Coronary artery (tissue), 2 donors: Measurements from ENCODE around the gene SPON1.
"Not testable (repeated sequence)": the region's sequence is repeated elsewhere in the genome, so short reads cannot be mapped to it uniquely, and the experiment has no call there.

Source experiments
- DNase-seq: peaks from one replicate; pipeline ENCODE4 v3.0.0-alpha.2; 2017; ENCODE audit warnings: low spot score
- H3K27ac ChIP-seq, 2 donors: fragments of 200-600 bp; sonication (generic); one replicate each; pipeline ENCODE4 v1.5.1; 2016 to 2019
- H3K4me3 ChIP-seq: fragments of 200-600 bp; sonication (generic); 2 replicates; pipeline ENCODE4 v1.5.1; 2016; ENCODE audit warnings: mild to moderate bottlenecking, moderate library complexity
- TF ChIP-seq, protein P1 (sequence below): fragments of 200-600 bp; sonication (generic); IDR thresholded peaks from one replicate; pipeline ENCODE4 v1.5.1; 2019; ENCODE audit warnings: antibody characterized with exemption

Gene SPON1

DNA sequence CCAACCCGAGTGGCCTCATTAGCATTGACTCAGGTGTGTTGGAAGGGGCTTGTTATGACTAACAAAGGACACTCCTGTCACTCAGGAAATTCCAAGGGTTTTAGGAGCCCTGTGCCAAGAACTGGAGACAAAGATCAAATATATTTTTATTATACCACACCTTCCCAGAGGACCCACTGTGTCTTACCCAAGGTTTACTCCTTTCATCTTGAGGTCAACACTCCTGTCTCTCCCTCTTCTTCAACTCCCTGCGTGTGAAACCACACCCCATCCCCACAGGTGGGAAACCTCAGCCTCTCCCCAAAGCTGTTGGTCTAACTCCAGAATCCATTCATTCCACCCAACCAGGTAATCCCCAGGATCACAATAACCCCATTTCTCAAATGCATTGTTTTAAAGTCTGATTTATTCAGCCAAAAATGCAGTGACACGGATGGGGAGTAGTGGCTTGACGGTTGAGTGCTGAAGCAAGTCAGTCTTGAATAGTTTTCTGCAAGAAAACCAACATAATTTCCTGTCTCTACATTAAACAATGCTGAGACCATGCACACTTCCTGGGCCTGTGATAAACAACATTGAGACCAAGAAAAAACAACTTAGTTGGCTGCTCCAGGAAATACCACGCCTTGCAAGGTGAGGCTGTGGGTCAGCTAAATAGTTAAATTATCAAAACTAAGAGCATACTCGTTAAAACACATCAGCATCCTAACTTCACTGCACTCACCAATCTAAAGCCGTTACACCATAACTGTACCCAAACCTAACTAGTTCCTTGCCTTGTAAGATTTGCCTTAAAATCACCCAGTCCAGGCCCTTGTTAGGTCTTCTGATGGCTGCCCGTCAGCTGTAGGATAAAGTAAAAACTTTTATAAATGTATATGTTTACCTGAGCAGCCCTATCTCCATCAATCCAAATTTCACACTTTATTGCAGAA is 38.5 kb upstream of the SPON1 start:
- Histone ChIP-seq H3K27ac (no peak overlapping the region), H3K4me3 (no peak overlapping the region)
- DNase-seq = no peak
- TF ChIP-seq, protein P1, sequence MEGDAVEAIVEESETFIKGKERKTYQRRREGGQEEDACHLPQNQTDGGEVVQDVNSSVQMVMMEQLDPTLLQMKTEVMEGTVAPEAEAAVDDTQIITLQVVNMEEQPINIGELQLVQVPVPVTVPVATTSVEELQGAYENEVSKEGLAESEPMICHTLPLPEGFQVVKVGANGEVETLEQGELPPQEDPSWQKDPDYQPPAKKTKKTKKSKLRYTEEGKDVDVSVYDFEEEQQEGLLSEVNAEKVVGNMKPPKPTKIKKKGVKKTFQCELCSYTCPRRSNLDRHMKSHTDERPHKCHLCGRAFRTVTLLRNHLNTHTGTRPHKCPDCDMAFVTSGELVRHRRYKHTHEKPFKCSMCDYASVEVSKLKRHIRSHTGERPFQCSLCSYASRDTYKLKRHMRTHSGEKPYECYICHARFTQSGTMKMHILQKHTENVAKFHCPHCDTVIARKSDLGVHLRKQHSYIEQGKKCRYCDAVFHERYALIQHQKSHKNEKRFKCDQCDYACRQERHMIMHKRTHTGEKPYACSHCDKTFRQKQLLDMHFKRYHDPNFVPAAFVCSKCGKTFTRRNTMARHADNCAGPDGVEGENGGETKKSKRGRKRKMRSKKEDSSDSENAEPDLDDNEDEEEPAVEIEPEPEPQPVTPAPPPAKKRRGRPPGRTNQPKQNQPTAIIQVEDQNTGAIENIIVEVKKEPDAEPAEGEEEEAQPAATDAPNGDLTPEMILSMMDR = no peak

DNA sequence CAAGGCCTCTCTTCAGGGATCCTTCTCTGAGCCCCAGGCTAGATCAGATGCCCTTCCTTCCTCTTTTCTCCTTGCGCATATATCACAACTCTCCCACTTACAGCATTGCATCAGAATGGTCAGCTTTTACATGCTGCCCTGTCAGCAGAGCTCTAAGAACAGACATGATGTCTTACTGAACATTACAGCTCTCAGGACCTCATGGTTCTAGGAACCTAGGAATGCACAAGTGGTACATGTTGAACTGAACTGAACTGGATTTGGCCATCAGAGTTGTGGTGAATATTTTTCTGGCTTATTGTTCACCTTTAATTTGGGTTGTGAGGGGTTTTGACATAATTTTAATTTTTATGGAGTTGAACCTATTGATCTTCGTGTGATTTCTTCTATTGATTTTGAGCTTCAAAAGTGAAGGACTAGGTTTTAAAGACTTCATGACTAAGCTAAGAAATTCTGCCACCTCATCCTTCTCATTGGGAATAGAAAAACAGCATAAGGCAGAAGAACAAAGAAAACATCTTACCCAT is 37.7 kb upstream of the SPON1 start:
- TF ChIP-seq, protein P1 = no peak
- Histone ChIP-seq H3K27ac (no peak overlapping the region), H3K4me3 (no peak overlapping the region)
- DNase-seq = no peak

DNA sequence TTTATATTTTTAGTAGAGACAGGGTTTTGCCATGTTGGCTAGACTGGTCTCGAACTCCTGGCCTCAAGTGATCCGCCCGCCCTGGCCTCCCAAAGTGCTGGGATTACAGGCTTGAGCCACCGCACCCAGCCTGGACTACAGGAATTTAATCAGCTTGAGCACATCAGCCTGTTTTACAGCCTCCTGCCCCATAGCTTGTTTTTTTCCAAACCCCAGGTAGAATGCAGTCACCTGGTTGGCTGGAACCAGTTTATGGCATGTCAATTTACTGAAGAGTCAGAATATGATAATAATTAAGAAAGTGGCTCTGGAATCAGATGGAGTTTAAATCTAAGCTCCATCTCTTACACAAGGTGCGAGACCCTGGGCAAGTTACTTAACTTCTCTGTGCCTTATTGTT is 36.2 kb upstream of the SPON1 start:
- H3K4me3 ChIP-seq, DNase-seq, H3K27ac ChIP-seq: not testable (repeated sequence)

DNA sequence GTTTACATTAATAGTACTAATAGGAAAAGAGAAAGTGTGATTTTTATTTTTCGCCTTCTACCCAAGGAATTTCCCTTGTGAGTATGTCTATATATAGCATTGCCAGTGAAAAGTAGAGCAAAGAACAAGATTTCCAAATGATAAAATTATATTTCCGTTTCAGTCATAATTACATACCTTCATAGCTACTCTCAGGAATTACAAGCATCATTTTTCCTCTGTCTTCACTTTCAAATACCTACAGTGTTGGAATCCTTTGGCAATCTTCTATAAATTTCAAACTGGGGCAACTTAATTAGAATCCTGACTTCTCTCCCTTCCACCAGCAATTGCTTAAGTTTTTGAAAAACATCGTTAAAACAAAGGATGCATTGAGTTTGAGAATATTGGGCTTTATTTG is 35.5 kb upstream of the SPON1 start:
- TF ChIP-seq, protein P1 = no peak
- H3K27ac ChIP-seq = no peak overlapping the region
- no peak for DNase-seq
- no peak overlapping the region for H3K4me3 ChIP-seq

DNA sequence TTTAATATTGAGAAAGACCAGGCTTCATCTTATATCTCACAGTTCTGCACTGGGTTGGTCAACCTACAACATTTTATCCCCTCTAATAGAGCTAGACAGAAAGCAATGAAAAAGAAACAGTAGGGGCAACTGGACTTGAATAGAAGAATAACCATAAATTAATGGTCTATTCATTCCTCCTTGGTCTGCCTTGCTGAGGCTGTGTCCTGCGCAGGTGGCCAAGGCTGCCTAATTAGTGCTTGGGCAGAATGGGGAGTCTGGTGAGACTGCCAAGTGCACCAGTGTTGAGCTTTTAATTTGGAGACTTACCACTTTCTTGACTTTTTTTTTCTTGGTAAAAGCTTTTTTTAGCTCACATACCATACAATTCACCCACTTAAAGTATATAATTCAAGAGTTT is 35.0 kb upstream of the SPON1 start:
- DNase-seq = no peak
- TF ChIP-seq, protein P1 = no peak

DNA sequence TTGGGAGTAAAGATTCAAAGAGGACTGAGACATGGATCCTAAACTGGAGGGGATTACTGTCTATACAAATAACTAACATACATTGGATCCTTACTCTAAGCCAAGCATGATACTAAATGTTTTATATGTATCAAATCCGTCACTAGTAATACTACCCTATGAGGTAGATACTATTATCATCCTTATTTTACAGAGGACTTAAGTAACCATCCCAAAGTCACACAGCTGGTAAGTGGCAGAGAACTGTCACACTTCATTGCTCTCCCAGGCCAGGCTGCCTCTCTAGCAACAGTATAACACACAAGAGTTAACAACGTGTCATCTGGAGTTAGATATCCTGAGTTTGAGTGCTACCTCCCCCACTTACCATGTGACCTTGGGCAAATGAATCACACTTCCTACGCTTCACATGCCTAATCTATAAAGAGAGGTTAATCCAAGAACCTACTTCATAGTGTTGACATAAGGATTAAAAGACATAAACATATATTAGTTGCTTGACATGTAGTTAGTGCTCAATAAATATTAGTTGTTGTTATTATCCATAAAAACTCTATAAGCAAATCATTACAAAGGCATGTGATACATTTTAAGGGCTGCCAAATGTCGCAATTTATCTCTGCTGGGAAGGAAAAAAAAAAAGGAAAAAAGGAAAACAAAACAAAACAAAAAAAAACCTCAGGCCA is 33.8 kb upstream of the SPON1 start:
- H3K27ac ChIP-seq = no peak overlapping the region
- TF ChIP-seq, protein P1 = no peak
- no peak for DNase-seq
- no peak overlapping the region for H3K4me3 ChIP-seq

More for the DNA sequence above, 35.0 kb upstream of the SPON1 start:
- Histone ChIP-seq H3K27ac (no peak overlapping the region), H3K4me3 (no peak overlapping the region)

DNA sequence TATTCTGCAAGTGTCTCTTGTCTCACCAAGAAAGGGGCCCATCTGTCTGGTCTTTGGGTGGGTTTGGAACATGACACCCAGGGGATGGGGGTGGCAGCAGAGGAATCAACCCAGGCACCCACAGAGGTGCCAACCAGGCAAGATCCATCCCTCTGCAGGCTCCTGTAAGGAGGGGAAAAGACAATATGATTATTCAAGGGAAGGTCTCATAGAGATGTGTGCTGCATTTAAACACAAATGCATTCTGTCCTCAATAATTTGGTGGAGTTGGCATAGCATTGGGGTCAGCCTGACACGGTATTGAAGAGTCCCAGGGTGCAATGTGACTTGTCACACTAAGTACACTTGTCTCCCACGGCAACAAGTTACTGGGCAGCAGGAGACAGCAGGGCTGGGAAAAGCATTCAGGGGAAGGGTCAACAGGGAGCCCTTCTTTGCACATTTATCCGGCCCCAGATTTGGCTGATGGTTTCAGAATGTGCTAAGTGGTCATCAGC is 33.1 kb upstream of the SPON1 start:
- Histone ChIP-seq H3K4me3 (no peak overlapping the region), H3K27ac (no peak overlapping the region)
- DNase-seq = no peak
- TF ChIP-seq, protein P1 = no peak
